Measurements from ENCODE around the gene TMEM150B. TPM values are rescaled to one million over a fixed set of nuclear protein-coding genes. Genes with fewer than 3 reads are reported as not detected.

The TMEM150B gene
- polyA plus RNA-seq, 2 of the 4 experiments (the other 2 are of a cell fraction), result 0.26 to 0.39 TPM

DNA sequence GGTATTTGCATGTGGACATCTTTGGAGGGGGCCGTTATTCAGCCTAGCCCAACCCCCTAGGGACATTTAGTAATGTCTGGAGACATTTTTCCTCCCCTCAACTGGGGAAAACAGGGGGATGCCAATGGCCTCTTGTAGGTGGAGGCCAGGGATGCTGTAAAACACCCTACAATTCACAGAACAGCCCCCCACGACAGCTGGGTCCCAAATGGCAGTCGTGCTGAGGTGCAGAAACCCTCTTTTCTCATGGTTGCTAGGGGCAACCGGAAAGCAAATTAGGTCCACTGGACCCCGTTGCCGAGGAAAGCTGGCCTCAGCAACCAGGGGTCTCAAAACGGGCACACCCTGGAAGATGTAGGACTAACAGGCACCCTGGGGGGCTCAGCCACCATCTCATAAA is 14.6 kb downstream of the TMEM150B start:
- FAIRE-seq (no peak), ATAC-seq (no peak), DNase-seq (ENCODE audit: low read depth in 1 of 2, low spot score in 1 of 2) (no peak)
- POLR2A ChIA-PET, result no interaction called here
- no peaks in the 10 kb centered on the region for H3K4me1 ChIP-seq
- H3K9me3 ChIP-seq, result no peaks in the 10 kb centered on the region
- TF ChIP-seq HOXA7 (CRISPR knock-in tag; IDR thresholded peaks at IDR 0.05) (no peak), NFE2L2 (conservative IDR thresholded peaks at IDR 0.05; ENCODE audit: low read length) (no peak), KDM5A (IDR thresholded peaks at IDR 0.05) (no peak)
- H3K4me2 ChIP-seq, result no peak overlapping the region
- no peak overlapping the region for H3K4me3 ChIP-seq
- WGBS (ENCODE audit: missing lambda C conversion rate), result 72% methylated on average over 7 of the region's 7 CpGs
- no peak overlapping the region for H3K27ac ChIP-seq
- CTCF ChIA-PET, result interaction anchor here (1.0 to 21.1 kb wide), 6 partner anchors 7 to 194 kb away, joined by 3 to 306 read pairs (median 6); partner anchors contain the start of genes KMT5C and TMEM238

DNA sequence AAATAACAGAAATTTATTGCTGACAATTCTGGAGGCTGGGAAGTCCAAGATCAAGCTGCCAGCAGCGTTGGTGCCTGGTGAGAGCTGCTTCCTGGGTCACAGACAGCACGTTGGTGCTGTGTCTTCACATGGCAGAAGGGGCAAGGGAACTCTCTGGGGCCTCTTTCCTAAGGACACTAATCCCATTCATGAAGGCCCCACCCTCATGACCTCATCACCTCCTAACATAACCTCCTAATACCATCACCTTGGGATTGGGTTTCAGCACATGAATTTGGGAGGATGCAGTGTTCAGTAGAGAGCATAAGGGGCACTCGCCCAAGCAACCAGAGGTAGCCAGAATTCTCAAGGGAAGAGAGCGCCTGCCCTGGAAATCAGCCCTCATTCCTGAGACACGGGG is 15.7 kb downstream of the TMEM150B start:
- DNase-seq (ENCODE audit: low read depth in 1 of 2, low spot score in 1 of 2) (no peak), FAIRE-seq (no peak), ATAC-seq (no peak)
- no peak for TF ChIP-seq ZFP36 (IDR thresholded peaks at IDR 0.05; ENCODE audit: borderline replicate concordance, partially characterized antibody)
- no peak for TF ChIP-seq HEYL (CRISPR knock-in tag; IDR thresholded peaks at IDR 0.05)
- no peak for TF ChIP-seq NFE2L2 (conservative IDR thresholded peaks at IDR 0.05; ENCODE audit: low read length)
- TF ChIP-seq KDM5A (IDR thresholded peaks at IDR 0.05), result no peak
- TF ChIP-seq E2F6 (IDR thresholded peaks at IDR 0.05; ENCODE audit: borderline replicate concordance, low read depth), result no peak
- TF ChIP-seq CHD2 (IDR thresholded peaks at IDR 0.05; ENCODE audit: low read length, partially characterized antibody), result no peak
- H3K9me3 ChIP-seq, result no peaks in the 10 kb centered on the region
- H3K4me1 ChIP-seq, result no peaks in the 10 kb centered on the region
- POLR2A ChIA-PET, result no interaction called here
- 83% methylated on average over 5 of the region's 5 CpGs for WGBS (ENCODE audit: missing lambda C conversion rate)
- H3K4me3 ChIP-seq, result no peak overlapping the region
- CTCF ChIA-PET, result interaction anchor here (0.5 to 21.1 kb wide), 8 partner anchors 6 to 195 kb away, joined by 3 to 306 read pairs (median 4); partner anchors contain the start of genes KMT5C and TMEM238
- no peak overlapping the region for H3K4me2 ChIP-seq
- no peak overlapping the region for H3K27ac ChIP-seq

DNA sequence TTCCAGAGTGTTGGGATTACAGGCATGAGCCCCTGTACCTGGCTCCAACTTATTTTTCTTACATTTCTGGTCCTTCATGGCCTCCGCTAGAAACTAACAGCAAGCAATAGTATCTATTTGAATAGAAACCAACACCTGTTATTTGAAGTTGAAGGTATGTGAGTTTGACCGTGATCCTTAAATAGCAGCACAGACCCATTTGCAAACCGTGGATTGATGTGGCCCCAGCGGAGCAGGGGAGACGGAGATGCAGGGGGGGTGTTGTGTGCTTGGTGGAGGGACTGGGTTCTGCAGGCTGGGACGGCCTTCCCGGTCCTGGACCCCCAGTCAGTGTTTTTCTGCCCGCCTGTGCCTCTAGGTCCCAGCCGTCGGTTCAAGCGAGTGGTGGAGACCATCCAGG is 16.9 kb downstream of the TMEM150B start:
- TF ChIP-seq CEBPB (IDR thresholded peaks at IDR 0.05) (no peak), ELK1 (IDR thresholded peaks at IDR 0.05; ENCODE audit: low read depth, low read length) (no peak), BCL3 (IDR thresholded peaks at IDR 0.05) (no peak), MAX (IDR thresholded peaks at IDR 0.05) (no peak), RCOR1 (IDR thresholded peaks at IDR 0.05; ENCODE audit: low read depth, low read length) (no peak), CHD4 (IDR thresholded peaks at IDR 0.05; ENCODE audit: borderline replicate concordance) (no peak), HMGXB4 (CRISPR knock-in tag; IDR thresholded peaks at IDR 0.05; ENCODE audit: borderline replicate concordance) (no peak), MAFK (IDR thresholded peaks at IDR 0.05; ENCODE audit: partially characterized antibody) (no peak), EHMT2 (IDR thresholded peaks at IDR 0.05; ENCODE audit: low read depth) (no peak), BHLHE40 (IDR thresholded peaks at IDR 0.05; ENCODE audit: low read depth, low read length) (no peak)
- TF ChIP-seq, protein P1, sequence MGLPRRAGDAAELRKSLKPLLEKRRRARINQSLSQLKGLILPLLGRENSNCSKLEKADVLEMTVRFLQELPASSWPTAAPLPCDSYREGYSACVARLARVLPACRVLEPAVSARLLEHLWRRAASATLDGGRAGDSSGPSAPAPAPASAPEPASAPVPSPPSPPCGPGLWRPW (IDR thresholded peaks at IDR 0.05), result no peak
- TF ChIP-seq, protein P2, sequence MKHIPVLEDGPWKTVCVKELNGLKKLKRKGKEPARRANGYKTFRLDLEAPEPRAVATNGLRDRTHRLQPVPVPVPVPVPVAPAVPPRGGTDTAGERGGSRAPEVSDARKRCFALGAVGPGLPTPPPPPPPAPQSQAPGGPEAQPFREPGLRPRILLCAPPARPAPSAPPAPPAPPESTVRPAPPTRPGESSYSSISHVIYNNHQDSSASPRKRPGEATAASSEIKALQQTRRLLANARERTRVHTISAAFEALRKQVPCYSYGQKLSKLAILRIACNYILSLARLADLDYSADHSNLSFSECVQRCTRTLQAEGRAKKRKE (CRISPR knock-in tag; IDR thresholded peaks at IDR 0.05; ENCODE audit: low read depth), result no peak
- POLR2A ChIA-PET, result interaction anchor here (0.6 kb wide), 1 partner anchor 239 kb away, joined by 3 read pairs; no protein-coding TSS in a partner anchor
- Histone ChIP-seq H3K27ac (no peak overlapping the region), H3K4me1 (no peaks in the 10 kb centered on the region), H3K9me3 (no peaks in the 10 kb centered on the region), H3K4me3 (no peak overlapping the region), H3K4me2 (no peak overlapping the region)
- WGBS (ENCODE audit: missing lambda C conversion rate), result 84% methylated on average over 11 of the region's 11 CpGs
- FAIRE-seq (no peak), ATAC-seq (no peak), DNase-seq (ENCODE audit: low read depth in 1 of 2, low spot score in 1 of 2) (no peak)
- CTCF ChIA-PET, result interaction anchor here (0.9 to 1.3 kb wide), 2 partner anchors 16 to 31 kb away, joined by 3 read pairs; partner anchors contain the start of gene KMT5C

Data from A549 (cell line).